NCI-H2227 (cell line): ENCODE data around the gene TMEM161A.
"Not testable (repeated sequence)": the region's sequence is repeated elsewhere in the genome, so short reads cannot be mapped to it uniquely, and the experiment has no call there.

ENCODE experiments used
- DNase-seq: peaks from one replicate; lab custom pipeline; 2025; ENCODE audit not compliant: unreplicated experiment; lab: John Stamatoyannopoulos, UW

Gene TMEM161A

DNA sequence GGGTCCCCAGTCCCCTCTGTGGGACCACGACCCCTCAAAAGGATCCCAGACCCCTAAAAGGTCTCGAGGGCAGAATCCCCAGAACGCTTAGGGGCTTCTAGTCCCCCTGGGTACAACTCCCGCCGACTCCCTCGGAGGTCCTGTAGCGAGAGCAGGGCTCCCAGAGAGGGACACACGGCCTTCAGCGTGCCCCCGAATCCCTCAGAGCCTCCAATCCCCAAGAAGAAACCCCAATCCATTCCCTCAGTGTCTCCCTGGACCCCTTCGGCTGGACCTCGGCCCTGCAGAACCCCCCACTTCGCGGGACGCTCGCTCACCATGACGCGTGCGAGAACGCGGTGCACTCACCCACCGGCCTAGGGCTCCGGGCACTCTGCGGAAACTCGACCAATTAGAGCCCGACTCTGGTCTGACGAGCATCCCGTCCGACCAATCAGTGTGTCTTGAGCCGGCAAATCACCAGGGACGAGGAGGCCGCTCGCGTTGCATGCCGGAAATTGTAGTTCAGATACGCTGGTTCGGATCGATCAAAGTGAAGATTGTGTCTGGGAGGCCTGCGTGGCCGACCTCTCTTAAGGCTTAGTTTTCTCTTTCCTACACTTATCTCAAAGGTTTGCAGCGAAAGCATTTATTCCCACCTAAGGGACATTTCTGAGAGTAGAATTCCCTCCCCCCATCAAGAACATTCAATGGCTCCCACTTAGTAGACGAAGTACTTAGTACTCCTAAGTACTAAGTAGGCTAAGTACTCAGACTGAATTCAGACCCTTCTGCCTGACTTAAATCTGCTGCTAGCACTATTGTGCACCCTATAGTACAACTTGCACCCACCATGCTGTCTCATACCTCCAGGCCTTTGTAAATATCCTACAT is at the start of gene TMEM161A:
TSS of gene TMEM161A (minus strand) at position 370 of the 873 bp plus-strand sequence. CDS start at position 320, 50 bp downstream.
- peak; percentile 95 for DNase-seq

DNA sequence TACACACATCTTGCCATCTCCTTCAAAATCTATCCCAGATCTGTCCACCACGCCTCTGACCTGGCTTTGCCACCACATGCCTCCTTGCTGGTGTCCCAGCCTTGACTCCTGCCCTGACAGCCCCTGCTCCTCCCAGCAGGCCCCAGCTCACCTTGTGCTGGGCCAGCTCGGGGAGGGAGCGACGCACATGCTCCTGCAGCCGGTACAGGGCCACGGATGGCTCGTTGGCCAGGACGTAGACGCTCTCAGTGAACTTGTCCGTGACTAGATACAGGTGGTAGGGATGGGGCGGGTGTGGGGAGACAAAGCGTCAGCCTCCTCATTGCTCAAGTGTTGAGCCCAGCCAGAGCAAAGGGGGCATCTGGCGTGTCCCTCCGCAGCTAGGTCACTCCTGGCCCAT is 48.5 kb upstream of the TMEM161A start:
- DNase-seq: no peak

- DNase-seq: peak; percentile 19
Measured at GRCh38 chr19:19185853-19186740, 47.8 kb upstream of the TMEM161A start.

DNA sequence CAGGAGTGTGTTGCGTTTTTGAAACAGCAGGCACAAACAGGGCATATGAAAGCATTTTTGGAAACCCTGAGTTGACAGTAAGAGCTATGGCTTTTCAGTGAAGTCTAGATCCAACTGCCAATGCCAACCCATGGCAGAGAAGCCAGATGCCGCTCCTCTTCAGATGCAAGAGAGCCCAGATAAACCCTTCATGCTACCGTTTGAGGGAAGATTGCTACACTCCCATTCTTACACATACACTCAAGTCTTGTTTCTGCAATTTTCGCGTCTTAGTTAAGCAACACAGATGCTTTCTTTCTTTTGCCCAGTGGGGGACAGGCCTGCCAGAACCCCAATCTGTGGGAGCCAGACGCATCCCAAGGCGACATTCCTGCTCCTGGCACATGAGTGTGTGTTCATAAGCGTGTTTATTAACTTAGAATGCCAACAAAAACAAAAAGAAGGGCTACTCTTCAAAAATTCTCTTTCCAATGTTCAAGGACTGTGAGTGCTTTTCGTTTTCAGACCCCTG is 43.3 kb upstream of the TMEM161A start:
- no peak for DNase-seq

GRCh38 chr19:19179548-19180441 is 41.5 kb upstream of the TMEM161A start:
- no peak for DNase-seq

- no peak for DNase-seq
Measured at GRCh38 chr19:19176950-19177349, 38.7 kb upstream of the TMEM161A start.

DNA sequence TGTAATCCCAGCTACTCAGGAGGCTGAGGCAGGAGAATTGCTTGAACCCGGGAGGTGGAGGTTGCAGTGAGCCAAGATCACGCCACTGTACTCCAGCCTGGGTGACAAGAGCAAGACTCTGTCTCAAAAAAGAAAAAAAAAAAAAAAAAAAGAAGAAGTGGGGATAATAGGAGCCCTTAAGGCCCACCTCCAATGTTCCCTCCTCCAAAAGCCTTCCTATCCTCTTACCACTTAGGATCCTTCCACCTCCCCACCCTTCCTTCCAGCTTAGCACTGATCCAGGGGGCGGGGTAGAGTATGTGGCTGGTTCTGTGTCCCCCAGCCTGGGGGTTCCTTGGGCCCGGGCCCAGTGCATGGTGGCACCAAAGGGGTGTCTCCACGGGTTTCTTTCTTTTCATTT is 35.0 kb upstream of the TMEM161A start:
- DNase-seq: not testable (repeated sequence)

DNA sequence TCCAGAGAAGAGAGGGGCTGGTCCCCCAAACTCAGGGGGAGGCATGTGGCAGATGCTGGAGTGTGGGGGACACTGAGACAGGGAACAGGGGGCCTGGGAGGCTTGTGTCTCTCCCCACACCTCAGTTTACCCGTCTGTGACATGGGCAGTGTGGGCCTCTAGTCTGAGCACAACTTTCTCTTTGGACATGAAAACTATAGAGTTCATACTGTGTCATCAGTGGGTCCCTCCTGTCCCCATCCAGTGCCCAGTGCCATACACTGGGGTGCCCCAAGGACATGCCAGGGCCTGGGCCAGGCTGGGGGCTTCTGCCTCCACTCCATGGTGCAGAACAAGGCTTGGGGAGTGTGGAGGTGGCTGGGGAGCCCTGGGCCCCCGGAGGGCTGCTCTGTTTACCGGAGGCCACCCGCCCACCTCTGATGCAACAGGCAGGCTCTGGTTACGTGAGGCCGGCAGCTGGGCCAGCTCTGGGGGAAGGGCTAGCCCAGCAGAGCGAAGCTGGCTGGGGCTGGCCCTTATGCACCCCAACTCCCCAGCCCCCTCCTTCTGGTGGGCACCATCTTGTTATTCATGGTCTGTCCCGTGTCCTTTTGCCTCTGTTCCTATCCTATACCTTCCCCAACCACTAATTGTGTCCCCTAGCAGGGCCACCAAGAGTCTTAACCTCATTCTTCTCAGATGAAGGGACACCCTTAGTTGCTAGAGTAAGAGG is 33.7 kb upstream of the TMEM161A start:
- no peak for DNase-seq

DNA sequence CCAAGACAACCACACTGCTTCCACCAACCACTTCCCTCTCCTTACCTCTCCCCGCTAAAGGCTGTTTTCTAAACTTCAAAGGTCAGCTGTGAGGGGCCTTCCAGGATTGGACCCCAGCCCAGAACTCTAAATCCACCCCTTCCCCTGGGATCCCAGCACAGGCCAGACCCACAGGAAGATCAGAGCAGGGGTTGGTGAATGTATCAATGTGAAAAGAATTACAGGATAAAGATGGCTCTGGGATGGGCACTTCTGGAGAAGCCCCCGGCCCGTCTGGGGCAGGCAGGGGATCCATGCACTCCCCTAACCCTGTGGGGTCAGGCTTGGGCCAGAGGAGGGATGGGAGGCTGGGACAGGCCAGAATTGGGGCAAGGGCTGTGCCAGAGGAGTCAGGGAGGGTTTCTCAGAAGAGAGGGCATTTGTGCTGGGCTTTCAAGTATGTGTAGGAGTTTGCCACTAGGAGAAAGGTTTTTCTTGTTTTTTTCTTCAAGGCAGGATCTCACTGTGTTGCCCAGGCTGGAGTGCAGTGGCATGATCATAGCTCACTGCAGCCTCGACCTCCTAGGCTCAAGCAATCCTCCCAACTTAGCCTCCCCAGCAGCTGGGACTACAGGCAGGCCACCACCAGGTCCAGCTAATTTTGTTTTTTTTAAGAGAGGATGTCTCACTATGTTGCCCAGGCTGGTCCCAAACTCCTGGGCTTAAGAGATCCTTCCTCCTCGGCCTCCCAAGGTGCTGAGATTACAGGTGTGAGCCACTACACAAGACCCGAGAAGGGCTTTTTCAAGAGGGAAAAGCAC is 32.8 kb upstream of the TMEM161A start:
- no peak for DNase-seq

DNA sequence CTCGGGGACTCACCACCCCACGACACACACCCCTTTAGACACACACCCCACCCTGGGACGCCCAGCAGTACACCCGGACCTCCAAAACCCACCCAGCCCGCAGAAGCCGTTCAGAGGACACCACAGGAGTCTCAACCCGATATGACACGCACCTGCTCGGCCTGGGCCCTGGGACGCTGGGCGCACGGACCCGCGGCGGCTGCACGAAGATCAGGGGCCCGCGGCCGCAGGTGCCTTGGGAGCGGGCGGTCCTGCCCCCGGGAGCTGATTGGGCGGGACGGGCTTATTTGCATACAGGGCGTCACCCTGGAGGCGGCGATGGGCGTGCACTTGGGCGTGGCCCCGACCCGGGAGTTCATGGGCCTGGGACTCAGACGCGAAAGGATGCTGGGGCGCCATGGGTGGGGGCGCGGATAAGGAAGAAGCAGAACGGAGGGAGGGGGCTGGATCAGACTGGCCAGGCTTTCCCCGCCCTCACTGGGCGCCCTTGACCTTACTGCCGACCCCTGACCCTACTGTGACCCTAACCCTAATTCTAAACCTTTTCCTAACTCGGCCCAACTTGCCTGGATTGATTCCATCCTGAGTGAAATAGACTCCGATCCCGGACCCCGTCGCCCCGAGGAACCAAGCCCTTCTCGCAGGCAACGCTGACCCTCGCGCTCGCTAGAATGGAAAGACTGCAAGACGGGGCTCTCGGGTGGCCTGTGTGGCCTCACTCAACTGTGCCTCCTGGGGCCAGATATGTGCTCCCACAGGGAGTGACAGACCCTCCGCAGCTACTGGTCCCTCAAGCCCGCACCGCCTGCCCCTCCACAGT is 32.0 kb upstream of the TMEM161A start, which contains the start of gene MEF2B:
TSS of gene MEF2B (minus strand) at position 211 of the 820 bp plus-strand sequence. CDS start 19,528 bp downstream, outside the sequence.
- peak; percentile 87 for DNase-seq

DNA sequence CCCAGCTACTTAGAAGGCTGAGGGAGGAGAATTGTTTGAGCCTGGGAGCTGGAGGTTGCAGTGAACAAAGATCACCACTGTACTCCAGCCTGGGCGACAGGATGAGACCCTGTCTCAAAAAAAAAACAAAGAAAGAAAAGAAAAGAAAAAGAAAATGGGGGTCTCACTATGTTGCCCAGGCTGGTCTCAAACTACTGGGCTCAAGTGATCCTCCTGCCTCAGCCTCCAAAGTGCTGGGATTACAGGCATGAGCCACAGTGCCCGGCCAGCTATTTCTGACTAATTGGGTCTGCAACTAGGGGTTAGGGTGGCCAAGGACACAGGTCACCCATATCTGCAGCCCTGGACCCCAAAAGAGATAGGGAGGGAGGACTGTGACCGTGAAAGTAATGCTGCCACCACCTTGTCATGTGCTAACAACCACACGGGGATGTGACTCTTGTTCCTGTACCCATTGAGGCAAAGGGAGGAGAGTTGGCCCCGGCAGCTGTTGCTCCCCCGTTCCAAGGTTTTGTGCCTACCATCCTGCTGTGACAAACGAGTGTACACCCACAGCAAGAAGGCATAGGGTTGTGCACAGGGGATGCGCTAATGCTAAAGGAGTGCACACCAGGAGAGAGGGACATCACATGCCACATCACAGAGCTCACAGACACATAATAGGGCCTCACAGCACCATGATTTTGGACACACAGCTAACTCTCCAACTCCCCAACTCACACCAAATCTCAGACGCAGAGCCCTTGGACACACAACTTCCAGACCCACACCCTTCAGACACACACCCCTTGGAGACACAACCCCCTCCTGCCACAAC is 31.2 kb upstream of the TMEM161A start:
- DNase-seq: no peak

DNA sequence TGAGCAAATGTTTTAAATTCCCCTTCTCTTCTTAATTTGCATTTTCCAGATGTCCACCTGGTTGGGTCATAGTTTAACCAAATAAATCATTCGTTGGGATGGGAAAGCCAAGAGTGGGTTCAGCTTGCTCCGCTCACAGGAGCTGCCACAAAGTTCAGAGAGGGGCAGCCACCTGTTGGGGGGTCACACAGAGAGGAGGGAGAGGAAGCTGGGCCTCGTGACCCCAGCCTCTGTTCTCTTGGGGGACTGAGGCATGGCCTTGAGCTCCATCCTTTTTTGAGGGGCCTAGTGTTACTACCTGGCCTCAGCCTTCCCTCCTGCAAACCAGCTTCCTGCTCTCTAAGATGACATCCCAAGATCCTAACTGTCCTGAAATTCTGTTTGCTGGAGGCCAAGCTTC is 29.3 kb upstream of the TMEM161A start:
- no peak for DNase-seq

DNA sequence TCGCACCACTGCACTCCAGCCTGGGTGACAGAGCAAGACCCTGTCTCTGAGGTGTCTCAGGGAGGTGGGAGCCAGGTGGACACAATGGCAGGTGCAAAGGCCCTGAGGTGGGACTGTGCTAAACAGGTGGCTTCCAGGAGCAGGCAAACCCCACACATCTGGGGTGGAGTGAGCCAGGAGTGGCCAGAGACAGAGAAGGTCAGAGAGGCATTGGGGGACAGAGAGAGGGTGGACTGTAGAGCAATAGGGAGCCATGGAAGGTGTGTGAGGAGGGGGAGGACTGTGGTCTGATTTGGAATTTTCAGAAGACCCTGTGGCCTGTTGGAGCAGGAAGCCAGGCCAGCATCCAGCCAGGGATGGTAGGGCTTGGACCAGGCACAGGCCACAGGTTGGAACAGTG is 27.1 kb upstream of the TMEM161A start:
- no peak for DNase-seq

DNA sequence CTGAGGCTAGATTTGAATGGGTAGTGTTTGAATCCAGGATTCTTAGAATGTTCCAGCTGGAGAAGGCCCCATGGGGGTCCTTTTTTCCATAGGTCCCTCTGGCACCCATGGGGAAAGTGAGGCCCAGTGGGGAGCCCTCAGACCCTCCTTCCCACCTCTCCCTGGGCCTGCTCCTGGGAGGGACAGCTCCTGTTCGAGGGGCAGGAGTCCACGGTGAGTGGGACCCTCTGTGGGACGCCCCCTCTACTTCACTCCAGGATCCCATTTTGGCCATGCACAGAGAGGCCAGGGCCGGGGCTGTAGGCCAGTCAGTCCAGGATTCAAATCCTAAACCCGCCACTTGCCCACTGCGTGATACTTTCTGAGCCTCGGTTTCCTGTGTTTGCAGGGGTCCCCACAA is 24.2 kb upstream of the TMEM161A start:
- no peak for DNase-seq

- DNase-seq: no peak
Measured at GRCh38 chr19:19160461-19161035, 22.3 kb upstream of the TMEM161A start.

DNA sequence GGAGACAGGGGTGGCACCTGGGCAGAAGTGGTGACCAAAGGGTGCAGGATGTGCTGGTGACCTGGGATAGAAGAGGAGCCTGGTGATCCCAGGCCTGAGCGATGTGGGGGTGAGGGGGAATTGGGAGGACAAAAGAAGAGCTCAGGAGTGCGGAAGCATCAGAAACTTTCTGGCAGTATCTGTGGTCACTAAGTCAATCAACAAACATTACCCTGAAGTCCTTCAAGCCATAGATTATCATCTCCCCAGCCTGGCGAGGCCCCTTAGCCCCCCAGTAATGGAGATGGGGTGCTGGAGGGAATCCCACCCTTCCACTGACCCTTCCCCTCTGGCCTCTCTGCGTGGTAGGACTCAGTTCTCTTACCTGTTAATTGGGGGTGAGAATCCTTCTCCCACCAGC is 21.3 kb upstream of the TMEM161A start:
- no peak for DNase-seq

DNA sequence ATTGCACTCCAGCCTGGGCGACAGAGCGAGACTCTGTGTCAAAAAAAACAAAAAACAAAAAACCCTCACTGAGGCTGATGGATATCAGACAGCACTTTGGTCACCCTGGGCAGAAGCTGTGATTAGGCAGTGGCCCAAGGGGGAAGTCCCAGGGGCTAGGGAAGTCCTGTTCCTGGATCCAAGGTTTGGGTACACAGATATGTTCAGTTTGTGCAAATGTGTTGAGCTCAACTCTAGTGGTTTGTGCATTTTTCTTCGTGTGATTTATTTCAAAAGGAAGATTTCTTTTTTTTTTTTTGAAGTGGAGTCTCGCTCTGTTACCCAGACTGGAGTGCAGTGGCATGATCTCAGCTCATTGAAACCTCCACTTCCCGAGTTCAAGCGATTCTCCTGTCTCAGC is 19.5 kb upstream of the TMEM161A start:
- DNase-seq: no peak
